ENCODE data around the gene CTNNA3.

DNA sequence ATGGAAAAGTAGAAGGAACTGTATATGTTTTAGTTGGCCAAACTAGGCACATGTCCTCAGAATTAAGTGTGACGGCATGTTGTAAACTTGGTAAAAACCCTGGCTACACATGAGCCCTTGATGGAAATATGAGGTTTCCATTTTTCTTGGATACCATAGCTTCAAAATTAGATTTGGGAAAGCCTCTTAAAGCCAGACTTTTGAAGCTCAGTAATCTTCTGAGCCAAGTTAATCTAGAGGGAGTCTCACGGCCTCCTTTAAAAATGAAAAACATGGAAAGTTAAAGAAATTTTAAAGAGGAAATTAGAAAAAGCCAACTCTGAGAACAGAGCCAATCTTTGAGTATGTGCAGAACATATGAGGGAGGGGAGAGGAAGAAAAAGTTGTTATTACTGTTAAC is 376.0 kb downstream of the CTNNA3 start:
- TF ChIP-seq, protein P1, sequence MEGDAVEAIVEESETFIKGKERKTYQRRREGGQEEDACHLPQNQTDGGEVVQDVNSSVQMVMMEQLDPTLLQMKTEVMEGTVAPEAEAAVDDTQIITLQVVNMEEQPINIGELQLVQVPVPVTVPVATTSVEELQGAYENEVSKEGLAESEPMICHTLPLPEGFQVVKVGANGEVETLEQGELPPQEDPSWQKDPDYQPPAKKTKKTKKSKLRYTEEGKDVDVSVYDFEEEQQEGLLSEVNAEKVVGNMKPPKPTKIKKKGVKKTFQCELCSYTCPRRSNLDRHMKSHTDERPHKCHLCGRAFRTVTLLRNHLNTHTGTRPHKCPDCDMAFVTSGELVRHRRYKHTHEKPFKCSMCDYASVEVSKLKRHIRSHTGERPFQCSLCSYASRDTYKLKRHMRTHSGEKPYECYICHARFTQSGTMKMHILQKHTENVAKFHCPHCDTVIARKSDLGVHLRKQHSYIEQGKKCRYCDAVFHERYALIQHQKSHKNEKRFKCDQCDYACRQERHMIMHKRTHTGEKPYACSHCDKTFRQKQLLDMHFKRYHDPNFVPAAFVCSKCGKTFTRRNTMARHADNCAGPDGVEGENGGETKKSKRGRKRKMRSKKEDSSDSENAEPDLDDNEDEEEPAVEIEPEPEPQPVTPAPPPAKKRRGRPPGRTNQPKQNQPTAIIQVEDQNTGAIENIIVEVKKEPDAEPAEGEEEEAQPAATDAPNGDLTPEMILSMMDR (IDR thresholded peaks at IDR 0.05; ENCODE audit: low read depth, low read length, poor library complexity, severe bottlenecking), result no peak
- TF ChIP-seq EZH2phosphoT487 (IDR thresholded peaks at IDR 0.05; ENCODE audit: borderline replicate concordance, low read length), result no peak

Measured in DOHH2 (cell line).